Activated T-helper 17 cell treated with anti-CD3 and anti-CD28 coated beads, Interleukin-2, amount 50 U/mL, for 72 hours (primary cell): ENCODE results near the gene GET4. TPM values are rescaled to one million over a fixed set of nuclear protein-coding genes. Genes with fewer than 3 reads are reported as not detected.
A peak's percentile ranks its signal among the peaks of the same experiment; 100 is the strongest.
"Not testable (repeated sequence)": the region's sequence is repeated elsewhere in the genome, so short reads cannot be mapped to it uniquely, and the experiment has no call there.

Source experiments
- ATAC-seq: fragments of 150-1000 bp; cut with Tn5 transposase; replicated peaks from 2 replicates; pipeline ENCODE4 v1.10.0; 2021; ENCODE audit warnings: mild to moderate bottlenecking, moderate library complexity
- H3K27ac Mint-ChIP-seq: one replicate; pipeline ENCODE4 v1.8.0; 2022; ENCODE audit warnings: mixed read lengths
- H3K27me3 Mint-ChIP-seq: one replicate; pipeline ENCODE4 v1.8.0; 2022; ENCODE audit warnings: mixed read lengths
- H3K36me3 Mint-ChIP-seq: one replicate; pipeline ENCODE4 v1.8.0; 2022; ENCODE audit warnings: low read depth, mild to moderate bottlenecking, mixed read lengths
- H3K4me1 Mint-ChIP-seq: one replicate; pipeline ENCODE4 v1.8.0; 2022; ENCODE audit warnings: mixed read lengths
- H3K4me3 Mint-ChIP-seq: one replicate; pipeline ENCODE4 v1.8.0; 2022; ENCODE audit warnings: mild to moderate bottlenecking, mixed read lengths
- H3K9me3 Mint-ChIP-seq: one replicate; pipeline ENCODE4 v1.8.0; 2022; ENCODE audit warnings: mixed read lengths
- total RNA-seq, 2 donors: library from RNA; stranded (reverse); gene quantifications; one replicate each; pipeline ENCODE4 v1.2.3, GENCODE V29; 2022

Gene GET4
- total RNA-seq, 2 donors from 2014 or later: 17.1 to 43.0 TPM

DNA sequence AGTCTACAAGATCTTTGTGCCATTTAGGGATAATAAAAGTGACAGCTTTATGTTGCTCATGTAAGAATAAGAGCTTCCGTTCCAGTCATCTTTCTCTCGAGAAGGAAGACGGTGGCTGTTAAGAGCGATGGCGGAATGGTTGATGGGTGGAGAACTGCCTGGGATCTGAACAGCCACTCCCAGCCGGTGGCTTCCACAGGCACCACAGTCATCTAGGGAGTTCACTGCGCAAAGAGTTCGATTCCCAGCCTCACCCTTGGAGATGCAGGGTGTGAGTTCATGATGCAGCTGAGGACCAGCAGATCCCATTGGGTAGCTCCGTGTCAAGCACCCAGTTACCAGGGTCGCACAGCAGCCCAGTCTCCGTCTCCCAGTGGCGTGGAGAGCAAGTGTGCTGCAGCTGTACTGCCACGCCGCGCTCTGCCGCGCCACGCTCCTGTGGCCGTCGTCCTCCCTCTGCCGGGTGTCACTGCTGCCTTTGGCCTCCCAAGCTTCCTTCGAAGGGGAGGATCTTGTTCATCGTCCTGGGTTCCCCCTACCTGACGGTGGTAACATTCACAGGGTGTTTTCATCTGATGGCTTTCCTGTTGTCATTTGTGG, 36.3 kb upstream of the GET4 start:
- Mint-ChIP-seq H3K4me3 (no peak overlapping the region), H3K27me3 (no peaks in the 10 kb centered on the region), H3K27ac (no peak overlapping the region), H3K9me3 (no peaks in the 10 kb centered on the region), H3K4me1 (peaks cover 11% of the 10 kb centered on the region), H3K36me3 (peaks cover 89% of the 10 kb centered on the region)
- no peak for ATAC-seq

DNA sequence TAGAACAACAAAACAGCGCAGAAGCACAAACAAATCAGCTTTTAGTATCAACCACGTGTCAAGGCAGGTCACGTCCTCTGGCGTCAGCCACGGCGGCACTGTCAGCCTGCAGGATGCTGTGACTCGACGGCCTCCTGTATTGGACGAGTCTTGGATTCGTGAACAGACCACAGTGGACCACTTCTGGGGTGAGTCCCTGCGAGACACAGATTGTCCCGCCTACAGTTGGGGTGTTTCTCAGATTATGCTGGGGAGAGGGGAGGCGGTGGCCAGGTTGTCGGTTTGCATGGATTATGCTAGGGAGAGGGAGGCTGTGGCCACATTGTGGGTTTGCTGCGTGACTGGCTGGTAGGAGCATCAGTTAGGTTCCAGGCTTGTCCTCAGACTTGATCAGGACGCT, 34.4 kb upstream of the GET4 start:
- no peak for ATAC-seq
- Mint-ChIP-seq H3K4me1 (no peaks in the 10 kb centered on the region), H3K9me3 (no peaks in the 10 kb centered on the region), H3K27ac (peak overlapping the region; percentile 58), H3K4me3 (no peak overlapping the region), H3K27me3 (no peaks in the 10 kb centered on the region), H3K36me3 (peaks cover 82% of the 10 kb centered on the region)

DNA sequence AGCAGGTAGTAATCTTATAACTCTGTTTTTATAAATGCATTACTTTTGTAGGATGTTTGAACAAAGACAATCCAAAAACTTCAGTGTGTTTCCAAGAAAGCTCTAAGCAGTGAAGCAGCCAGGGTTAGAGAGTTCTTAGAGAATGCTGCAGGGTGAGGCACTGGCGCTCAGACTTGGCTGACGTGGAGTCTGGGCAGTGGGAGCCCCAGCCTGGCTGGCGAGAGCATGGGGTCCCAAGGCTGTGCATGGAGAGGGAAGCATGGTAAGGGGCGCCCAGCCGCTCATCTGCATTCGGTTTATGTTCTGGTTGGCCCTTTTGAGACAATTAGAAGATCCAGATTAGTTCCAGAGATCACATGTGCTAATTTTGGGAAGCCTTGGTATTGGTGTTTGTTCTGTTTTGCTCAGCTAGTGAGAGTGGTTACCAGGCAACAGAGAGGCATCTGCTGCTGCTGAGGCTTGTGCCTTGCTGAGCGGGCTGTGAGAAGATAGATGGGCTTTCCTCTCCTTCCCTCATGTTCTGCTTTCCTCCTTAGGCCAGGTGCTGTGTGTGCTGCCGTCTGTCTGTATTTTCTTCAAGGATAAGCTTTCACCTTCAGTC, 33.8 kb upstream of the GET4 start:
- Mint-ChIP-seq H3K27me3 (no peaks in the 10 kb centered on the region), H3K4me1 (no peaks in the 10 kb centered on the region), H3K9me3 (no peaks in the 10 kb centered on the region), H3K36me3 (peaks cover 77% of the 10 kb centered on the region), H3K4me3 (no peak overlapping the region), H3K27ac (peak overlapping the region; percentile 38)
- ATAC-seq: no peak

DNA sequence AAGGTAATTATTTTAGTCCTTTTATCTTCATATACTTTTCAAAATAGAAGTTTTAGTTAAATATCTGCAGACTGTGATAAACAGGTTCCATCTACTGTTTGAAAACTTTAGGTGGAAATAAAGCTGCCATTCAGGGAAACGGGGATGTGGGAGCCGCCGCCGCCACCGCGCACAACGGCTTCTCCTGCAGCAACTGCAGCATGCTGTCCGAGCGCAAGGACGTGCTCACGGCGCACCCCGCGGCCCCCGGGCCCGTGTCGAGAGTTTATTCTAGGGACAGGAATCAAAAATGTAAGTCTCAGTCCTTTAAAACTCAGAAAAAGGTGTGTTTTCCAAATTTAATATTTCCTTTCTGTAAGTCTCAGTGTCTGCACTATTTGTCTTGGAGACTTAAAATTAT, 33.1 kb upstream of the GET4 start:
- Mint-ChIP-seq H3K4me3 (no peak overlapping the region), H3K36me3 (peaks cover 77% of the 10 kb centered on the region), H3K9me3 (no peaks in the 10 kb centered on the region), H3K27me3 (no peaks in the 10 kb centered on the region), H3K4me1 (no peaks in the 10 kb centered on the region), H3K27ac (no peak overlapping the region)
- ATAC-seq: no peak

DNA sequence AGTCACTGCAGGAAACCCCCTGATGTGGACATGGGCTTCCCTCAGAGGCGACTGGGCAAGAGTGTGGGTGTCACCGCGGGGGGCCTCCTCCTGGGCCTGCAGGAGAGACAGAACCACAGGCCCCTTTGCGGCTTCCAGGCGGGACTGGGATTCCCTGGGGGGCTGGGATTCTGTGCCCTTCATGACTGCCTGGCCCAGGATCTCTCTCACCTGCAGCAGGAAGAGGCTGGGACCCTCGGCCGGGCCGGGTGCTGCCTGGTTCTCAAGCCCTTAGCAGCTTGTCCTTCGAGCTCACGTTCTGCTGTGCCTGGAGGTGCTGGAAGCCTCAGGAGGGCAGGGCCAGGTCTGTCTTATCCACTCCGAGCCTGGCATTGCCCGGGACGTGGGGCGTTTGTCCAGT, 32.3 kb upstream of the GET4 start:
- Mint-ChIP-seq H3K9me3 (no peaks in the 10 kb centered on the region), H3K4me1 (no peaks in the 10 kb centered on the region), H3K27me3 (no peaks in the 10 kb centered on the region), H3K27ac (no peak overlapping the region), H3K36me3 (peaks cover 79% of the 10 kb centered on the region), H3K4me3 (no peak overlapping the region)
- no peak for ATAC-seq

DNA sequence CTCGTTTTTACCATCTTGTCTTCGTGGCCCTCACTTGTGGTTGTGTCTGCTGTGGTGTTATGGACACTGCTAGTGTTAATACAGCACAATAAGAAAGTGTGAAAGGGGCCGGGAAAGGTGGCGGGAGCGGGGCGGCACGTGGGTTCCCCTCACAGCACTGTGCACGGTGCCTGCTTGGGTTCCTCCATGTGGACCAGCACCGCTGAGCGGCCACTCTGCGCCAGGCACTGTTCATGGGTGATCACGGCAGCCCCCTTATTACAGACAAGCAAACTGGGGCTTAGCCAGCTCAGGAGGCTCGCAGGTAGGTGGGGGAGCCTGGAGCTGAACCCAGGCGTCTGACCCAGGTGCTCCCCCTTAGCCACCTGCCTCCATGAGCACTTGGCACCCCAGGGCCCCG, 31.8 kb upstream of the GET4 start:
- H3K4me1 Mint-ChIP-seq: no peaks in the 10 kb centered on the region
- H3K4me3 Mint-ChIP-seq: no peak overlapping the region
- H3K36me3 Mint-ChIP-seq: peaks cover 79% of the 10 kb centered on the region

DNA sequence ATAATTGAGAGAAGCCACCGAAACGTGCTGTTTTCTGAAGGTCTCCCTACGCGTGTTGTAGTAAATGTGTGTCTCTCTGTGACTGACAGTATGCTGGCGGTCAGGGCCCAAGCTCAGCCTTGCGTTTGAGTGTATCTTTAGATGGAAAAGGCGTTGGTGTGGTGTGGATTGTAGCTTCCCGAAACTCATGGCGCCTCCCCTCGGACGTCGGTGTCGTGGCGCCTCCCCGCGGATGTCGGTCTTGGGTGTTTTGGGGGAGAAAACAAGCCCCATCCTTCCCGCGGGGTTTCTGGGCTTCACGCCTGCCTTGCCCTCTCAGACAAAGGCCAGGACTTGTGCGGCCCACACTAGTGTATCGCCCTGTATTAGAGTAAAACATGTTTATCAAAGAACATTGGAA, 31.3 kb upstream of the GET4 start:
- Mint-ChIP-seq H3K27ac (no peak overlapping the region), H3K4me3 (no peak overlapping the region), H3K9me3 (no peaks in the 10 kb centered on the region), H3K36me3 (peaks cover 79% of the 10 kb centered on the region), H3K4me1 (no peaks in the 10 kb centered on the region), H3K27me3 (no peaks in the 10 kb centered on the region)
- no peak for ATAC-seq

More for the DNA sequence above, 31.8 kb upstream of the GET4 start:
- no peak overlapping the region for H3K27ac Mint-ChIP-seq
- no peaks in the 10 kb centered on the region for H3K27me3 Mint-ChIP-seq
- no peak for ATAC-seq
- no peaks in the 10 kb centered on the region for H3K9me3 Mint-ChIP-seq

DNA sequence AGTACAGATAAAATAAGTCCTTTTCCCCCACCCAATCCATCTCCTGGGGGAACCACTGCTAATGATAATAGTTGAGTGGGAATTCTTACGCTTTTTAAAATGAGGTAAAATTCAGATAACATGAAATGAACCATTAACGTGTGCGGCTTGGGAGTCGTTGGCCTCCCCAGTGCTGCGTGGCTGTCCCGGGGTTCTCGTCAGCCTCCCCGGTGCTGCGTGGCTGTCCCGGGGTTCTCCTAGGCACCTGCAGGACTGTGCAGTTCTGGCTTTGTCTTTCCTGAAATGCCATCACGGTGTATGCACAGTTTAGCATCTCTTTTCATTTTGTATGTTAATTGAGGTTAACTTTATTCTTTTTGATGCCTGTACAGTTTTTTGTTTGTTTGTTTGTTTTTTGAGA, 30.6 kb upstream of the GET4 start:
- Mint-ChIP-seq H3K27me3 (no peaks in the 10 kb centered on the region), H3K4me3 (no peak overlapping the region), H3K9me3 (no peaks in the 10 kb centered on the region), H3K4me1 (no peaks in the 10 kb centered on the region), H3K36me3 (peaks cover 77% of the 10 kb centered on the region), H3K27ac (no peak overlapping the region)
- ATAC-seq: no peak

DNA sequence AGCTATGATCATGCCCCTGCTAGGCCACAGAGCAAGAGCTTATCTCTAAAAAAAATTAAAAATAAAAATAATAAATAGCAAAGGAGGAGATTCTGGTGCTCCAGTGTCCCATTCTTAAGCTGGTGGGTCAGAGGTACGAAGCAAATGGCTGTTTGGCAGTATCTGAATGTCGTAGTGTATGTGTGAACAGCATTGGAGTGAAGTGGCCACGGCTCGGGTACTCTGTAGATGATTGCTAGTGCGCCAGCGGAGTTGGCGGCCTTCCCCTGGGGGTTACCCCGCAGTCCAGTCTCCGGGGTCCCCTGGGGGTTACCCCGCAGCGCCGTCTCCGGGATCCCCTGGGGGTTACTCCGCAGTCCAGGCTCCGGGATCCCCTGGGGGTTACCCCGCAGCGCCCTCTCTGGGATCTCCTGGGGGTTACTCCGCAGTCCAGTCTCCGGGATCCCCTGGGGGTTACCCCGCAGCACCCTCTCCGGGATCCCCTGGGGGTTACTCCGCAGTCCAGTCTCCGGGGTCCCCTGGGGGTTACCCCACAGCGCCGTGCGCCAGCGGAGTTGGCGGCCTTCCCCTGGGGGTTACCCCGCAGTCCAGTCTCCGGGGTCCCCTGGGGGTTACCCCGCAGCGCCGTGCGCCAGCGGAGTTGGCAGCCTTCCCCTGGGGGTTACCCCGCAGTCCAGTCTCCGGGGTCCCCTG, 29.2 kb upstream of the GET4 start:
- H3K4me3 Mint-ChIP-seq, ATAC-seq, H3K9me3 Mint-ChIP-seq, H3K27ac Mint-ChIP-seq, H3K4me1 Mint-ChIP-seq, H3K27me3 Mint-ChIP-seq: not testable (repeated sequence)
- peaks cover 76% of the 10 kb centered on the region for H3K36me3 Mint-ChIP-seq

DNA sequence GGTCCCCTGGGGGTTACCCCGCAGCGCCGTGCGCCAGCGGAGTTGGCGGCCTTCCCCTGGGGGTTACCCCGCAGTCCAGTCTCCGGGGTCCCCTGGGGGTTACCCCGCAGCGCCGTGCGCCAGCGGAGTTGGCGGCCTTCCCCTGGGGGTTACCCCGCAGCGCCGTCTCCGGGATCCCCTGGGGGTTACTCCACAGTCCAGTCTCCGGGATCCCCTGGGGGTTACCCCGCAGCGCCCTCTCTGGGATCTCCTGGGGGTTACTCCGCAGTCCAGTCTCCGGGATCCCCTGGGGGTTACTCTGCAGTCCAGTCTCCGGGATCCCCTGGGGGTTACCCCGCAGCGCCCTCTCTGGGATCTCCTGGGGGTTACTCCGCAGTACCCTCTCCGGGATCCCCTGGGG, 28.6 kb upstream of the GET4 start:
- H3K27ac Mint-ChIP-seq, H3K9me3 Mint-ChIP-seq, ATAC-seq, H3K27me3 Mint-ChIP-seq, H3K4me1 Mint-ChIP-seq, H3K4me3 Mint-ChIP-seq: not testable (repeated sequence)
- H3K36me3 Mint-ChIP-seq: peaks cover 76% of the 10 kb centered on the region

DNA sequence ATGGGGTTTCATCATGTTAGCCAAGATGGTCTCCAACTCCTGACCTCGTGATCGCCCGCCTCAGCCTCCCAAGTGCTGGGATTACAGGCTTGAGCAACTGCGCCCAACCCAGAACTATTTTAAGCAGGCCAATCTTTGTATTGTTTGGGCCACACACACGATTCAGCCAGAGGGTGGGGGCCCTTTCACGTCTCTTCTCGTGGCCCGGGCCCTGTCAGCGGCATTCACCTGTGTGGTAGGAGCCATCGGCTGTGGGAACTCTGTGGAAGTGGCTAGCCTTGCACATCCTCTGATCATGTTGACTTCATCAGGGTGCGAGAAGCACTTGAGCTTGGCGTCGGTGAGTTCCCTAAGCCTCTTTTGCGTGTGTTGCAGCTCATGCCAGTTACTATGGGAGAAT, 27.2 kb upstream of the GET4 start:
- Mint-ChIP-seq H3K27ac (no peak overlapping the region), H3K36me3 (peaks cover 77% of the 10 kb centered on the region), H3K4me1 (no peaks in the 10 kb centered on the region), H3K9me3 (no peaks in the 10 kb centered on the region), H3K27me3 (no peaks in the 10 kb centered on the region), H3K4me3 (no peak overlapping the region)
- no peak for ATAC-seq

DNA sequence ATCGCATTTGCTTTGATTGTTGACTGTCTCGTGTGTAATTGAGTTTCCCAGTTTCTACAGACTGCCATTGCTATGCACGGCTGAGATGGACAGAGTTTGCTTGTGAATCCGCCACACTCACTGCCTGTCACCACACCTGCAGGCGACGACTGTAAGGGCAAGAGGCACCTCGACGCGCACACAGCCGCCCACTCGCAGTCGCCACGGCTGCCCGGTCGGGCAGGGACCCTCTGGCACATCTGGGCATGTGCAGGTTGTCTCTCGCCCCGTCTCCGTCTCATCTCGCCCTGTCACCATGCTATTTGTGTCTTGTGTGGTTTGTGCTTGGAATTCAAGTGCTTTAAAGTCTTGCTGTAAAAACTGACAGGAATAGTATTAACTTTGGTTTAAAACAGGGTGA, 26.6 kb upstream of the GET4 start:
- no peaks in the 10 kb centered on the region for H3K4me1 Mint-ChIP-seq
- no peaks in the 10 kb centered on the region for H3K9me3 Mint-ChIP-seq
- H3K27ac Mint-ChIP-seq: no peak overlapping the region
- peaks cover 77% of the 10 kb centered on the region for H3K36me3 Mint-ChIP-seq
- ATAC-seq: no peak
- H3K27me3 Mint-ChIP-seq: no peaks in the 10 kb centered on the region
- H3K4me3 Mint-ChIP-seq: no peak overlapping the region

DNA sequence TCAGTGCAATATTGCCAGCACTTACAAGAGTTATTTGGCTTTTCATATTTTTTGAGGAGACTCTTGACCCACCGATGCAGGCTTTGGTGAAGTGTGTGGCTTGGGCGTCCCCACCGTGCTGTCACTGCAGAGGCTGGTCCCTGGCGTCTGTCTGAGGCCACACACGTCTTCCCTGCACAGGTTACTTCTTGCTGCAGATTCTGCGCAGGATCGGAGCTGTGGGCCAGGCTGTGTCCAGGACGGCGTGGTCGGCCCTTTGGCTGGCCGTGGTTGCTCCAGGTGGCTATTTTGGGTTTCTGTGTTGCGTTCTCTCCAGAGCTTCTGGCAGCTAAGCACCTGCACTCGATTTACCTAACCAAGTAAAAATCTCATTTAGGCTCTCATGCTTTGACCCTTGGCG, 25.1 kb upstream of the GET4 start:
- Mint-ChIP-seq H3K27ac (no peak overlapping the region), H3K36me3 (peaks cover 77% of the 10 kb centered on the region), H3K4me3 (no peak overlapping the region), H3K4me1 (no peaks in the 10 kb centered on the region), H3K27me3 (no peaks in the 10 kb centered on the region), H3K9me3 (no peaks in the 10 kb centered on the region)
- no peak for ATAC-seq

DNA sequence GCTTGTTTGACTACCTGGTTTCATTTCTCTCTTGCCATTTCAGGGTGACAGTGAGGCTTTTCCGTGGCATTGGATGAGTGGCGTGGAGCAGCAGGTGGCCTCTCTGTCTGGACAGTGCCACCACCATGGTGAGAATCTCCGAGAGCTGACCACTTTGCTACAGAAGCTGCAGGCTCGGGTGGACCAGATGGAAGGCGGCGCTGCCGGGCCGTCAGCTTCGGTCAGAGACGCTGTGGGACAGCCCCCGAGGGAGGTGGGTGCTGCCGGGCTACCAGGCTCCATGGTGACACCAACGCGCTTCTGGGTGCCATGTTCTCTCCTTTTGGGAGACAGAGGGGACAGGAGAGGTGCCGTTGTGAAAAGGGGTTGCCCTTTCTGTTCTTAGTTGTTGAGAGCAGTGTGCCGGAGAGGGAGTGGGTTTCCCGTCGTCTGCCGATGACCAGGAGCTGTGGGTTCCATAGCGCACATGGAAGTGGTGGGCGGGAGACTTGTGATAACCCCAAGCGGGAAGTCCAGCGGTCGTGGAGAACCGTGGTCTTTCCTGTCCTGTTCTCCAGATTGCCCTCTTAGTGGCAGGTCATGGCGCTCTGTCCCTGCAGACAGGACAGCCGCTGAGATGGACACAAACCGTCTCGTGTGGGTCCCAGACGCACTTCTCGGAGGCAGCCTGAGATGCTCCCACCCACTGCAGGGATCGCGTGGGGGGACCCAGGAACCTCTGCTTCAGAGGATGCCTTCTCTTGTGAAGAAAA, 22.8 kb upstream of the GET4 start:
- H3K4me1 Mint-ChIP-seq: no peaks in the 10 kb centered on the region
- H3K27me3 Mint-ChIP-seq: no peaks in the 10 kb centered on the region
- no peaks in the 10 kb centered on the region for H3K9me3 Mint-ChIP-seq
- H3K36me3 Mint-ChIP-seq: peaks cover 89% of the 10 kb centered on the region
- H3K27ac Mint-ChIP-seq: no peak overlapping the region
- no peak for ATAC-seq
- H3K4me3 Mint-ChIP-seq: no peak overlapping the region
